Measurements from ENCODE around the gene HMGN3.
"Not testable (repeated sequence)": the region's sequence is repeated elsewhere in the genome, so short reads cannot be mapped to it uniquely, and the experiment has no call there.

Gene HMGN3

GRCh38 chr6:79234150-79235022 lies at the start of gene HMGN3:
Gene HMGN3, minus strand, starts transcription at chr6:79234682.
- DNase-seq (ENCODE audit: low spot score): peak; percentile 95

GRCh38 chr6:79280756-79281155 lies 46.3 kb upstream of the HMGN3 start:
- no peak for DNase-seq (ENCODE audit: low spot score)

- DNase-seq (ENCODE audit: low spot score): no peak
These were observed 42.6 kb upstream of the HMGN3 start for GRCh38 chr6:79277109-79277508.

- DNase-seq (ENCODE audit: low spot score): no peak
These were observed 35.4 kb upstream of the HMGN3 start for GRCh38 chr6:79269877-79270276.

- DNase-seq (ENCODE audit: low spot score): no peak
These were observed 32.6 kb upstream of the HMGN3 start for GRCh38 chr6:79267128-79267527.

GRCh38 chr6:79266051-79266450 lies 31.6 kb upstream of the HMGN3 start:
- no peak for DNase-seq (ENCODE audit: low spot score)

GRCh38 chr6:79263359-79263758 lies 28.9 kb upstream of the HMGN3 start:
- no peak for DNase-seq (ENCODE audit: low spot score)

GRCh38 chr6:79261666-79262065 lies 27.2 kb upstream of the HMGN3 start:
- no peak for DNase-seq (ENCODE audit: low spot score)

- DNase-seq (ENCODE audit: low spot score): no peak
These were observed 26.3 kb upstream of the HMGN3 start for GRCh38 chr6:79260772-79261171.

- DNase-seq (ENCODE audit: low spot score): no peak
These were observed 23.1 kb upstream of the HMGN3 start for GRCh38 chr6:79257381-79258205.

GRCh38 chr6:79256770-79257169 lies 22.3 kb upstream of the HMGN3 start:
- DNase-seq (ENCODE audit: low spot score): not testable (repeated sequence)

GRCh38 chr6:79255086-79255485 lies 20.6 kb upstream of the HMGN3 start:
- not testable (repeated sequence) for DNase-seq (ENCODE audit: low spot score)

- no peak for DNase-seq (ENCODE audit: low spot score)
These were observed 16.1 kb upstream of the HMGN3 start for GRCh38 chr6:79250559-79250958.

GRCh38 chr6:79250107-79250514 lies 15.6 kb upstream of the HMGN3 start:
- peak; percentile 26 for DNase-seq (ENCODE audit: low spot score)

- DNase-seq (ENCODE audit: low spot score): peak; percentile 46
These were observed 14.7 kb upstream of the HMGN3 start for GRCh38 chr6:79249136-79249535.

- DNase-seq (ENCODE audit: low spot score): no peak
These were observed 12.4 kb upstream of the HMGN3 start for GRCh38 chr6:79246891-79247290.

- DNase-seq (ENCODE audit: low spot score): no peak
These were observed 6.7 kb upstream of the HMGN3 start for GRCh38 chr6:79241228-79241627.

GRCh38 chr6:79240509-79240908 lies 6.0 kb upstream of the HMGN3 start:
- DNase-seq (ENCODE audit: low spot score): no peak

GRCh38 chr6:79239536-79240168 lies 5.2 kb upstream of the HMGN3 start:
- DNase-seq (ENCODE audit: low spot score): no peak

- DNase-seq (ENCODE audit: low spot score): no peak
These were observed 4.4 kb upstream of the HMGN3 start for GRCh38 chr6:79238919-79239318.

GRCh38 chr6:79236711-79237110 lies 2.2 kb upstream of the HMGN3 start:
- no peak for DNase-seq (ENCODE audit: low spot score)

GRCh38 chr6:79233611-79234149 lies 802 bp downstream of the HMGN3 start:
- DNase-seq (ENCODE audit: low spot score): peak; percentile 85
